ENCODE results near the gene NDUFC2. TPM values are rescaled to one million over a fixed set of nuclear protein-coding genes. Genes with fewer than 3 reads are reported as not detected.

NDUFC2 gene
- total and polyA plus RNA-seq, 2 of the 13 experiments (the other 11 are each of a cell fraction or from before 2014, with no cell fraction given) = 256 to 363 TPM

DNA sequence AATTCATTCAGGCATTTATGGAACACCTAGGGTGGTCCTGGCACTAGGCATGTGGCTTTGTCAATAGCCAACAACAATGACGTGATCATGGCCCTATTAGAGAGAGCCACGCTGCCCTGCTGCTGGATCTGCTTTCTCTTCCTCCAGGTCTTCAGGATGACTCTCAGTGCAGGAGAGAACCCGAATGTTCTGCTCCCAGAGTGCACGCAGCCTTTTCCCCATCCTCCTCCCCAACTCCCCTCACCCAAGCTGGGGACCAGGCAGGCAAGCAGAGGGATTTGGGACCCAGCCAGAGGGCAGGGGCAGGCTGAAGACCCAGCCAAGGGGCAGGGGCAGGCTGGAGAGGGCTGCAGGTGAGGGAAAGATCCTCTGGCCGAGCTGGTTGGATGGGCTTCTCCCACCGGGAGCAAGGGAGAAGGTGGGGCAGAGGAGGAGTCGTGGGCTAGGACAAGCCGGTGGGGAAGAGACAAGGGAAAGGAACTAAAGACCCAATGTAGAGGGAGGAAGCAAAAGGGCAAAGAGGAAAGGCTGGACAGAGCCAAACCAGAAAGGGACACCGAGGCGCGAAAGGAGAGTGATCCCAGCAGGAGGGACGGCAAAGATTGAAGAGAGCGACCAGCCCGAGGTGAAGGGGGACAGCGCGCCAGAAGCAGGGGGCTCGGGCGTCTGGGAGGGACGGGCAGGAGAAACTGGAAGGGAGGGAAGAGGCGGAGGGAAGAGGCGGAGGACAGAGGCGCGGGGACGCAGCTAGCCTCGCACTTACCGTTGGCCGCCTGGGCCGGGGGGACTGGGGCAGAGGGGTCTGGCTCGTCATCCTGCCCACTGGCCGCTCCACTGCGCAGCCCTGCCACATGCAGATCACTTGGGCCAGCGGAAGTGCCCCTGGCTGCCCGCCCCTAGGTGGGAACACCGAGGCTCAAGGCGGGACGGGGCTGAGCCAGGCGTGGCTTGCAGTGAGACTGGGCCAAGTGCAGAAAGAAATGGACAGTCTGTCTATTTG lies 57.0 kb downstream of the NDUFC2 start, which contains the start of gene KCTD14 (continued):
- TF ChIP-seq, protein P1, sequence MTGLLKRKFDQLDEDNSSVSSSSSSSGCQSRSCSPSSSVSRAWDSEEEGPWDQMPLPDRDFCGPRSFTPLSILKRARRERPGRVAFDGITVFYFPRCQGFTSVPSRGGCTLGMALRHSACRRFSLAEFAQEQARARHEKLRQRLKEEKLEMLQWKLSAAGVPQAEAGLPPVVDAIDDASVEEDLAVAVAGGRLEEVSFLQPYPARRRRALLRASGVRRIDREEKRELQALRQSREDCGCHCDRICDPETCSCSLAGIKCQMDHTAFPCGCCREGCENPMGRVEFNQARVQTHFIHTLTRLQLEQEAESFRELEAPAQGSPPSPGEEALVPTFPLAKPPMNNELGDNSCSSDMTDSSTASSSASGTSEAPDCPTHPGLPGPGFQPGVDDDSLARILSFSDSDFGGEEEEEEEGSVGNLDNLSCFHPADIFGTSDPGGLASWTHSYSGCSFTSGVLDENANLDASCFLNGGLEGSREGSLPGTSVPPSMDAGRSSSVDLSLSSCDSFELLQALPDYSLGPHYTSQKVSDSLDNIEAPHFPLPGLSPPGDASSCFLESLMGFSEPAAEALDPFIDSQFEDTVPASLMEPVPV (CRISPR knock-in tag; IDR thresholded peaks at IDR 0.05) = 0 out of 2 replicates have a peak, but pooled peaks have one; percentile 57
- TF ChIP-seq, protein P2, sequence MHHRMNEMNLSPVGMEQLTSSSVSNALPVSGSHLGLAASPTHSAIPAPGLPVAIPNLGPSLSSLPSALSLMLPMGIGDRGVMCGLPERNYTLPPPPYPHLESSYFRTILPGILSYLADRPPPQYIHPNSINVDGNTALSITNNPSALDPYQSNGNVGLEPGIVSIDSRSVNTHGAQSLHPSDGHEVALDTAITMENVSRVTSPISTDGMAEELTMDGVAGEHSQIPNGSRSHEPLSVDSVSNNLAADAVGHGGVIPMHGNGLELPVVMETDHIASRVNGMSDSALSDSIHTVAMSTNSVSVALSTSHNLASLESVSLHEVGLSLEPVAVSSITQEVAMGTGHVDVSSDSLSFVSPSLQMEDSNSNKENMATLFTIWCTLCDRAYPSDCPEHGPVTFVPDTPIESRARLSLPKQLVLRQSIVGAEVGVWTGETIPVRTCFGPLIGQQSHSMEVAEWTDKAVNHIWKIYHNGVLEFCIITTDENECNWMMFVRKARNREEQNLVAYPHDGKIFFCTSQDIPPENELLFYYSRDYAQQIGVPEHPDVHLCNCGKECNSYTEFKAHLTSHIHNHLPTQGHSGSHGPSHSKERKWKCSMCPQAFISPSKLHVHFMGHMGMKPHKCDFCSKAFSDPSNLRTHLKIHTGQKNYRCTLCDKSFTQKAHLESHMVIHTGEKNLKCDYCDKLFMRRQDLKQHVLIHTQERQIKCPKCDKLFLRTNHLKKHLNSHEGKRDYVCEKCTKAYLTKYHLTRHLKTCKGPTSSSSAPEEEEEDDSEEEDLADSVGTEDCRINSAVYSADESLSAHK (CRISPR knock-in tag; IDR thresholded peaks at IDR 0.05; ENCODE audit: borderline replicate concordance) = no peak
- TF ChIP-seq EHMT2 (IDR thresholded peaks at IDR 0.05; ENCODE audit: borderline replicate concordance, low read depth, low read length) (no peak), ZNF572 (CRISPR knock-in tag; IDR thresholded peaks at IDR 0.05) (no peak), RARA (CRISPR knock-in tag; IDR thresholded peaks at IDR 0.05) (peak; percentile 27; the same call in 1 of the 2 replicates), SCMH1 (CRISPR knock-in tag; IDR thresholded peaks at IDR 0.05; ENCODE audit: borderline replicate concordance) (no peak), SPEN (CRISPR knock-in tag; IDR thresholded peaks at IDR 0.05; ENCODE audit: low read depth) (peak; percentile 80), THAP11 (CRISPR knock-in tag; IDR thresholded peaks at IDR 0.05) (peak; percentile 24; the same call in 1 of the 2 replicates), HMG20A (CRISPR knock-in tag; IDR thresholded peaks at IDR 0.05; ENCODE audit: borderline replicate concordance) (no peak)
- TF ChIP-seq, protein P3, sequence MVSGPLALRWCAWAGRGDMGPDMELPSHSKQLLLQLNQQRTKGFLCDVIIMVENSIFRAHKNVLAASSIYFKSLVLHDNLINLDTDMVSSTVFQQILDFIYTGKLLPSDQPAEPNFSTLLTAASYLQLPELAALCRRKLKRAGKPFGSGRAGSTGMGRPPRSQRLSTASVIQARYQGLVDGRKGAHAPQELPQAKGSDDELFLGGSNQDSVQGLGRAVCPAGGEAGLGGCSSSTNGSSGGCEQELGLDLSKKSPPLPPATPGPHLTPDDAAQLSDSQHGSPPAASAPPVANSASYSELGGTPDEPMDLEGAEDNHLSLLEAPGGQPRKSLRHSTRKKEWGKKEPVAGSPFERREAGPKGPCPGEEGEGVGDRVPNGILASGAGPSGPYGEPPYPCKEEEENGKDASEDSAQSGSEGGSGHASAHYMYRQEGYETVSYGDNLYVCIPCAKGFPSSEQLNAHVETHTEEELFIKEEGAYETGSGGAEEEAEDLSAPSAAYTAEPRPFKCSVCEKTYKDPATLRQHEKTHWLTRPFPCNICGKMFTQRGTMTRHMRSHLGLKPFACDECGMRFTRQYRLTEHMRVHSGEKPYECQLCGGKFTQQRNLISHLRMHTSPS (CRISPR knock-in tag; IDR thresholded peaks at IDR 0.05; ENCODE audit: low read depth) = peak; percentile 85
- TF ChIP-seq, protein P4, sequence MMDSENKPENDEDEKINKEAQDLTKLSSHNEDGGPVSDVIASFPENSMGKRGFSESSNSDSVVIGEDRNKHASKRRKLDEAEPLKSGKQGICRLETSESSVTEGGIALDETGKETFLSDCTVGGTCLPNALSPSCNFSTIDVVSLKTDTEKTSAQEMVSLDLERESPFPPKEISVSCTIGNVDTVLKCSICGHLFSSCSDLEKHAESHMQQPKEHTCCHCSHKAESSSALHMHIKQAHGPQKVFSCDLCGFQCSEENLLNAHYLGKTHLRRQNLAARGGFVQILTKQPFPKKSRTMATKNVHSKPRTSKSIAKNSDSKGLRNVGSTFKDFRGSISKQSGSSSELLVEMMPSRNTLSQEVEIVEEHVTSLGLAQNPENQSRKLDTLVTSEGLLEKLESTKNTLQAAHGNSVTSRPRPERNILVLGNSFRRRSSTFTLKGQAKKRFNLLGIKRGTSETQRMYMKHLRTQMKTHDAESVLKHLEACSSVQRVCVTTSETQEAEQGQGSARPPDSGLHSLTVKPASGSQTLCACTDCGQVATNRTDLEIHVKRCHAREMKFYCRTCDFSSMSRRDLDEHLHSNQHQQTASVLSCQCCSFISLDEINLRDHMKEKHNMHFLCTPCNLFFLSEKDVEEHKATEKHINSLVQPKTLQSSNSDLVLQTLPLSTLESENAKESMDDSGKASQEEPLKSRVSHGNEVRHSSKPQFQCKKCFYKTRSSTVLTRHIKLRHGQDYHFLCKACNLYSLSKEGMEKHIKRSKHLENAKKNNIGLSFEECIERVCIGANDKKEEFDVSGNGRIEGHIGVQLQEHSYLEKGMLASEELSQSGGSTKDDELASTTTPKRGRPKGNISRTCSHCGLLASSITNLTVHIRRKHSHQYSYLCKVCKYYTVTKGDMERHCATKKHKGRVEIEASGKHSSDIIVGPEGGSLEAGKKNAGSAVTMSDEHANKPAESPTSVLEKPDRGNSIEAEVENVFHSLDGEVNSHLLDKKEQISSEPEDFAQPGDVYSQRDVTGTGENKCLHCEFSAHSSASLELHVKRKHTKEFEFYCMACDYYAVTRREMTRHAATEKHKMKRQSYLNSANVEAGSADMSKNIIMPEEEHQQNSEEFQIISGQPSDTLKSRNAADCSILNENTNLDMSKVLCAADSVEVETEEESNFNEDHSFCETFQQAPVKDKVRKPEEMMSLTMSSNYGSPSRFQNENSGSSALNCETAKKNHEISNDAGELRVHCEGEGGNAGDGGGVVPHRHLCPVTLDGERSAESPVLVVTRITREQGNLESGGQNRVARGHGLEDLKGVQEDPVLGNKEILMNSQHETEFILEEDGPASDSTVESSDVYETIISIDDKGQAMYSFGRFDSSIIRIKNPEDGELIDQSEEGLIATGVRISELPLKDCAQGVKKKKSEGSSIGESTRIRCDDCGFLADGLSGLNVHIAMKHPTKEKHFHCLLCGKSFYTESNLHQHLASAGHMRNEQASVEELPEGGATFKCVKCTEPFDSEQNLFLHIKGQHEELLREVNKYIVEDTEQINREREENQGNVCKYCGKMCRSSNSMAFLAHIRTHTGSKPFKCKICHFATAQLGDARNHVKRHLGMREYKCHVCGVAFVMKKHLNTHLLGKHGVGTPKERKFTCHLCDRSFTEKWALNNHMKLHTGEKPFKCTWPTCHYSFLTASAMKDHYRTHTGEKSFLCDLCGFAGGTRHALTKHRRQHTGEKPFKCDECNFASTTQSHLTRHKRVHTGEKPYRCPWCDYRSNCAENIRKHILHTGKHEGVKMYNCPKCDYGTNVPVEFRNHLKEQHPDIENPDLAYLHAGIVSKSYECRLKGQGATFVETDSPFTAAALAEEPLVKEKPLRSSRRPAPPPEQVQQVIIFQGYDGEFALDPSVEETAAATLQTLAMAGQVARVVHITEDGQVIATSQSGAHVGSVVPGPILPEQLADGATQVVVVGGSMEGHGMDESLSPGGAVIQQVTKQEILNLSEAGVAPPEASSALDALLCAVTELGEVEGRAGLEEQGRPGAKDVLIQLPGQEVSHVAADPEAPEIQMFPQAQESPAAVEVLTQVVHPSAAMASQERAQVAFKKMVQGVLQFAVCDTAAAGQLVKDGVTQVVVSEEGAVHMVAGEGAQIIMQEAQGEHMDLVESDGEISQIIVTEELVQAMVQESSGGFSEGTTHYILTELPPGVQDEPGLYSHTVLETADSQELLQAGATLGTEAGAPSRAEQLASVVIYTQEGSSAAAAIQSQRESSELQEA (CRISPR knock-in tag; IDR thresholded peaks at IDR 0.05; ENCODE audit: not compliant biosample characterization) = peak; percentile 78
